ENCODE measurements around the gene MAGI1.
"Not testable (repeated sequence)": the region's sequence is repeated elsewhere in the genome, so short reads cannot be mapped to it uniquely, and the experiment has no call there.

Gene MAGI1

GRCh38 chr3:65897766-65898165 is 141.0 kb downstream of the MAGI1 start:
- DNase-seq, result no peak

- DNase-seq, result no peak
Observed at GRCh38 chr3:65896321-65896720, 142.4 kb downstream of the MAGI1 start.

DNA sequence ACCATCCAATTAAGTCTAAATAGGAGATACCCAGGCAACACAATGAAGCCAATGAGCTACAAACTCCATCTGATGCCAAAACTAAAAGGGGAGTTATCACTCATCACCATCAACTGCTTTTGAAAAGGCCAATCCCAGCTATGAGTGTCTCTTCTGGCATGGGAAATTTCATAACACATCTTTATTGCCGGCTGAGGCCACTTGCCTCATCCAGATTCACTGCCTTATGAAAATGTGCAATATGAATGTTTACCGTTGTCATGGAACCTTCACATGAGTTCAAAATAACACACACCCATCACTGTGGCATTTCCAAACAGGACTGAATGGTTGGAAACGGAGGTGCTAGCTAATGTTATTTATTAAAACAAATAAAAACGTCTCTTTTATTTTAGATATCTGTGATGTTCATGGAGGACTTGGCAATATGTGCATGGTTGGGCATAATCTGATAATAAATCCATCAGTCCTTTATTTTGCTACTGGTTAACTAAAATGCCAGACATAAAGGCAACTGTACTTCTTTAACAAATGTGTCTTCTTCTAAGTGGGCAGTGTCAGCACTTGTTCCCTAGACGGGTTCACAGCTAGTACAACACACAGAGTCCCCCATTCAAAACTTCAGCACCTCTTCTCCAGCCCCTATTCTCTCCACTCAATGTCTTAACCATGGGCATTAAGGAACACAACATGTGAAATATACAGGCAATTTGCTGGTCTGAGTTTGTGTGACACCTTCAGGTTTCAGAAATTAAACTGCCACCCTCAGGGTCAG is 143.9 kb downstream of the MAGI1 start:
- DNase-seq, result no peak

DNA sequence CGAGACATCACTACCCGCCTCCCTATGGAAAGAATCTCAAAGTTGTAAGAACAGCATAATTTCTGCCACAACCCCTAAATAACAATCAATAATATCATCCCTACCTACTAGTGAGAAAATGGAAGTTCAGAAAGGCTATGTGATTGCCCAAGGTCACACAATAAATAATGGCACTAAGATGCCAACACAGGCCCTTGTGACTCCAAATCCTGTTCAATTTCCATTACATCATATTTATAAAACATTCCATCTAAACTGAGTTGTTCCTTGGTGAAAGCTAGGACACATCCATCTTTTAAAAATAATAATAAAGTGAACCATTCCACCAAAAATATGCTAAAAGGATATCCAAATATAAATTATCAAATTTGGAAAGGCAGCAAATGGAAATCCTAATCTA is 144.6 kb downstream of the MAGI1 start:
- no peak for DNase-seq

DNA sequence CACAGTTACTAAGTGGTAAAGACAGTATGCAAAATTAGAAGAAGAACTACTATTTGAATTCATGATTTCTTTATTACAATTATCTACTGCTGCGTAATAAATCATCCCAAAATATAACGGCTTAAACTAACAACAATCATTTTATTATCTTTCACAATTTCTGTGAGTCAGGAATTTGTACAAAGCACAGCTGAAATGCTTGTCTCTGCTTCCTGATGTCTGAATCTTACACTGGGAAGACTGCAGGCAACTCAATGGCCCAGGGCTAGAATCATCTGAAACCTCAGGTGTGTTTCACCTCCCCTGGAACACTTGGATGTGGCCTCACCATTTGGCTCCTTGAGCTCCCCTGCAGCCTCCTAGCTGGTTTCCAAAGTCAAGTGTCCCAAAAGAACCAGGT is 145.1 kb downstream of the MAGI1 start:
- no peak for DNase-seq

GRCh38 chr3:65891477-65891876 is 147.2 kb downstream of the MAGI1 start:
- DNase-seq, result not testable (repeated sequence)

GRCh38 chr3:65890328-65890727 is 148.4 kb downstream of the MAGI1 start:
- DNase-seq, result no peak

DNA sequence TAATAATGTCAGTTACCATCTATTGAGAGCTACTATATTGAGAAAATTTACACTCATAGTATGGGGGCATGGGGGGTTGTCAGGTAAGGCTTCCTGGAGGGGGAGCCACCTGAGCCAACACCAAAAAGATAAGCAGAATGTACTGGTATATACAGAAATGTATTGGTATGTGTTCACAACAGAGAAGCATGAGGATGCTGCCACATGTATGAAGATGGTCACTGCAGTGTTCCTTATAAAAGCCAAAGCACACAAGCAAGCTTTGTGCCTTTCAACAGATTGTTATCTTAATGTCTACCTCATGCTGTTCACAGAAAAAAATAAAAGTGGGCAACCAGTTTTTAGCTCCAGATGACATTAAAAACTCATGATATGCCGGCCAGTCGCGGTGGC is 149.0 kb downstream of the MAGI1 start:
- no peak for DNase-seq

- no peak for DNase-seq
Observed at GRCh38 chr3:65888980-65889706, 149.6 kb downstream of the MAGI1 start.

DNA sequence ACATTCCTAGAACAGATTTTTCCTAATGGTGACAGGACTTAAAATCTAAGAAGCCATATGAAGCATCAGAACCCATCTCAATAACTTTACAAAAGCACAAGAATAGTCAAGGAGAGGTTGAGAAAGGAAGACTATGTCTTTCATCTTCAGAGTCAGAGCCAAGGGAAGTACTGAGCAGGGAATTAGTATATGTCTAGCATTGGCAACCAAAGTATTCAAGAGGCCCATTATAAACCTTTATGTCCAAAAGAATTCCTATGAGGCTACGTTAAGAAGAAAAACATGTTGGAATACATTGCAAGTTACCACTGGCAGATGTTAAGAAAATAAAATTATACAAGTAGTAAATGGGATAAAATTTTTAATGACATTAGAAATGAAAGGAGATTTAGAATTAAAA is 150.5 kb downstream of the MAGI1 start:
- DNase-seq, result no peak

GRCh38 chr3:65886391-65886790 is 152.3 kb downstream of the MAGI1 start:
- DNase-seq, result no peak

GRCh38 chr3:65884071-65884470 is 154.6 kb downstream of the MAGI1 start:
- DNase-seq, result no peak

DNA sequence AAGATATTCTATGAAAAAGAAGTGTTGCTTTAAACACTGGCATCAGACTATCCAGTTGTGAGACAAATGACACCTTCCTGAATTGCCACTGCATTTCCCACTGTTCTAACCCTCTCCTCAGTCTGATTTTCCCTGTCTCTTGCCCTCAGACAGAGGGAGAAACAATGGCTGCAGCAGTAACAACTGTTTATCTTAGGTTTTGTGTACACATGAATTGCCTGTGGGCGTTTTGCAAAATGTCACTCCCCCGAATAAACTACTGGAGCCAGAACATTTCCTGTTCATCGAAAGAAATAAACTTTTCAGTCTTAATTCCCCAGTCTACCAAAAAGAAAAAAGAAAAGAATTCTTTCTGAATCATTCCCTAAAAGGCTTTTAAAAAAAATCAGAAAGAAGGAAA is 155.1 kb downstream of the MAGI1 start:
- DNase-seq, result no peak

DNA sequence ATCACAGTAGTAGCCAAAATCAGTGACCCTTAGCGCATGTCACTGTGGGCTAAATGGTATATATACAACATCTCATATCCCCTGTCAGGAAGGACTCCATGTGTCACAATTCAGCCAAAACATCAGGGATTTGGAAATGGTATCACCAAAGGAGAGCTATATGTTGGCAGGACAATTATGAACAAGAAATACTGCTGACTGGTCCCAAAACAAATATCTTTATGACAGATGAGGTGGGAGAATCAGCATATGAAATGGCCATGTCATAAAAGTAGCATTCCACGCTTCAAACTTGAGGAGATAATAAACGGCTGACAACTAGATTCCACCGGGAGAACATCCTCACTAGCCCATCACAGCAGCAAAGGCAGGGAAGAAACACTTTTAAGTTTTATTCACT is 158.4 kb downstream of the MAGI1 start:
- no peak for DNase-seq

GRCh38 chr3:65879372-65879771 is 159.3 kb downstream of the MAGI1 start:
- no peak for DNase-seq

DNA sequence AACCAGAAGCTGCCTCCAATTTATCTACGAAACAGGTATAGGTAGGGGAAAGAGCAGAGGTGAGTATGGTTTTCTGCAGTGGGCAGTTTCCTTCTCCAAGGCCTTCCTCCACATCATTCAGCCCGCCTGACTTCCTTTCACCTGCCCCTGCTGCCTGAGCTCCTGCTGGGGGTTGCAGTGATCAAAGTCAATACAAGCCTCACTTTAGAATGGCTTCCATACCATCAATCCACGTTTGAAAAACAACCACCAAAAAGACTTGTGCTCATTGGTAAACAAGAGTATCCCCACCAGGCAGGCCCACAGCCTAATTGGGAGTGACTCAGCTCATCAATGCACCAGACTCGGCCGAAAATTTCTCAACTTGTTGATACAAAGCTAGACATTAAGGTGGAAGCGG is 159.9 kb downstream of the MAGI1 start:
- DNase-seq, result no peak

GRCh38 chr3:65877160-65877559 is 161.6 kb downstream of the MAGI1 start:
- no peak for DNase-seq

DNA sequence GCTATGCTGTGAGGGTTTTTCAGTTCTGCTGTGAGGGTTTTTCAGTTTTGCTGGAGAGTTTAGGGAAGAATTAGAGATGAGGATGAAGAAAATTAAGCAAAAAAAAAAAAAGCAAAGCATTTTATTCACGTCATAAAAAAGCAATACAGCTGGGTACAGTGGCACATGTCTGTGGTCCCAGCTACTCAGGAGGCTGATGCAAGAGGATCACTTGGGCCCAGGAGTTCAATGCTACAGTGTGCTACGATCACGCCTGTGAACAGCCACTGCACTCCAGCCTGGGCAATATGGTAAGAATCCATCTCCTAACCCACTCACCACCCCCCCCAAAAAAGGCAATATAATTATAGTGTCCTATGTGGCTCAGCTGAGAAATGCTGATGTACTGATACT is 162.7 kb downstream of the MAGI1 start:
- no peak for DNase-seq

DNA sequence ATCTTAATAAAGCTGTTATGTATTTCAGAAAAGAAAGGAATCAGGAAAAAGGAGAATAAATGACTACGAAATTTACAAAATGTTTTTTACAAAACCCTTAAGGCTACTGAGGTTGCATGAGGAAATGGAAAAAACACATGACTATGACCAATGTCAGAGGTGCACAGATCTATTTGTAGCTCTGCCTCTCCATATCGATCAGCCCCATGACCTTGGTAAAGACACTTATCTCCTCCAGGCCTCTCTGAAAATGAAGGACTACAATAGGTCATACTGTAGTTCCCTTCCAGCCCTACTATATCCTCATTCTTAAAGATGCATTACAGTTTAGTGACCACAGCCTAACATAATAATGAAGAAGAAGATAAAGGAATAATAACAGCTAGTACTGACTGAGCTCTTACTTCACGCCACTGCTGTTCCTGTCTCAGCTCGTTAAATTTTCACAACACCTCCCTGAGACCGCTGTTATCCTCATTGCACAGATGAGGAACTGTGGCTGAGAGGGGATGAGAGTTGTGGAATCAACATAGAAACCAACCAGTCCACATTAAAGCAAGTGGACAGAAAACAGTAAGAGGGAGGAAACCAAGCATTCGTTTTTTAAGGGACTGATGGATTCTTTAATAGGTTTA is 163.2 kb downstream of the MAGI1 start:
- DNase-seq, result no peak

GRCh38 chr3:65873869-65874268 is 164.8 kb downstream of the MAGI1 start:
- DNase-seq, result no peak

DNA sequence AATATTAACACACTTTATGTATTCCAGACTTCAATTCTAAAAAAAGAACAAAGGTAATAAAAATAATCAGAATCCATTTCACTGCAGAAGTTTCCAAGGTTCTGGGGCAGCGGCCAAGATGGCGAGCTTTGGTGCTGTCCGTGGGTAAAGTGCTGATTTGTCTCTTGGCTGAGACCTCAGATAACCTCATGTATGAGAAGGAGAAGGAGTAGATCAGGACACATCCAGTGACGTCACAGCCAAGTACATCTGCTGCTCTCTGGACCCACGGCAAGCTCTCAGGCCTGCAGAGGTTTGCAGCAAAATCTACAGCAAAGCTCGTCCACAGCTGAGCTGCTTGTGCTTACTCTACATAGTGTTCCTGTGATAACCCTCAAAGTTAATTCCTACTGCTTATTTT is 165.7 kb downstream of the MAGI1 start:
- DNase-seq, result no peak

GRCh38 chr3:65871305-65872141 is 167.2 kb downstream of the MAGI1 start:
- DNase-seq, result no peak

- DNase-seq, result no peak
Observed at GRCh38 chr3:65869798-65870197, 168.9 kb downstream of the MAGI1 start.

All from stimulated activated CD4-positive, alpha-beta T cell treated with anti-CD3 and anti-CD28 coated beads, Interleukin-2, amount 100 ng/mL, for 24 hours (primary cell).